Smooth muscle cell (in vitro differentiated cells): Measurements from ENCODE around the gene RIMS4. TPM values are rescaled to one million over a fixed set of nuclear protein-coding genes. Genes with fewer than 3 reads are reported as not detected.

ENCODE experiments used
- DNase-seq: peaks from one replicate; lab custom pipeline; 2025; ENCODE audit not compliant: unreplicated experiment; lab: John Stamatoyannopoulos, UW
- H2AFZ ChIP-seq: fragments of 200-600 bp; sonication (generic); 2 replicates; pipeline ENCODE4 v1.6.0; 2016; ENCODE audit warnings: antibody characterized with exemption, low read depth, mild to moderate bottlenecking
- H3F3A ChIP-seq: fragments of 200-600 bp; sonication (generic); 2 replicates; pipeline ENCODE4 v1.6.0; 2017; ENCODE audit warnings: antibody characterized with exemption, low read depth
- H3K27ac ChIP-seq: fragments of 200-600 bp; sonication (generic); 2 replicates; pipeline ENCODE4 v1.5.1; 2016; ENCODE audit warnings: low read depth, mild to moderate bottlenecking
- H3K27me3 ChIP-seq: fragments of 200-600 bp; sonication (generic); 2 replicates; pipeline ENCODE4 v1.6.1; 2016; ENCODE audit warnings: low read depth, mild to moderate bottlenecking
- H3K36me3 ChIP-seq: fragments of 200-600 bp; sonication (generic); 2 replicates; pipeline ENCODE4 v1.5.1; 2016; ENCODE audit warnings: low read depth
- H3K4me1 ChIP-seq: fragments of 200-600 bp; sonication (generic); 2 replicates; pipeline ENCODE4 v1.5.1; 2016; ENCODE audit warnings: low read depth
- H3K4me2 ChIP-seq: fragments of 200-600 bp; sonication (generic); 2 replicates; pipeline ENCODE4 v1.6.0; 2016; ENCODE audit warnings: mild to moderate bottlenecking
- H3K4me3 ChIP-seq: fragments of 200-600 bp; sonication (generic); 2 replicates; pipeline ENCODE4 v1.5.1; 2016; ENCODE audit warnings: mild to moderate bottlenecking
- H3K79me2 ChIP-seq: fragments of 200-600 bp; sonication (generic); 2 replicates; pipeline ENCODE4 v1.6.0; 2016; ENCODE audit warnings: low read depth, mild to moderate bottlenecking
- H3K9ac ChIP-seq: fragments of 200-600 bp; sonication (generic); 2 replicates; pipeline ENCODE4 v1.6.0; 2016; ENCODE audit warnings: low read depth
- H3K9me3 ChIP-seq: fragments of 200-600 bp; sonication (generic); replicated peaks from 2 replicates; pipeline ENCODE4 v1.5.1; 2016; ENCODE audit warnings: low read depth
- H4K20me1 ChIP-seq: fragments of 200-600 bp; sonication (generic); 2 replicates; pipeline ENCODE4 v1.6.0; 2016; ENCODE audit warnings: low read depth
- WGBS: methylation state at CpG from one replicate; pipeline ENCODE4 v1.1.7; 2016; ENCODE audit warnings: low lambda C conversion rate; 5-methylcytosine and 5-hydroxymethylcytosine counted together
- polyA plus RNA-seq: library from polyadenylated mRNA; unstranded; fragments of >200 nt; fragmentation: Nextera tagmentation; extraction: Ambion mirVana; gene quantifications from 2 replicates; pipeline ENCODE4 v1.2.1, GENCODE V29; 2016
- total RNA-seq: library from RNA; depleted of rRNA; stranded (reverse); fragments of >200 nt; gene quantifications from 2 replicates; pipeline ENCODE4 v1.2.3, GENCODE V29; 2014
- TF ChIP-seq, protein P1 (sequence below): fragments of 200-600 bp; sonication (generic); IDR thresholded peaks from 2 replicates; pipeline ENCODE4 v1.5.1; 2017; ENCODE audit warnings: borderline replicate concordance, mild to moderate bottlenecking, antibody characterized with exemption; ENCODE audit not compliant: insufficient read depth, poor library complexity, severe bottlenecking

Gene RIMS4
- total and polyA plus RNA-seq, 2 experiments from 2014 or later = not detected

DNA sequence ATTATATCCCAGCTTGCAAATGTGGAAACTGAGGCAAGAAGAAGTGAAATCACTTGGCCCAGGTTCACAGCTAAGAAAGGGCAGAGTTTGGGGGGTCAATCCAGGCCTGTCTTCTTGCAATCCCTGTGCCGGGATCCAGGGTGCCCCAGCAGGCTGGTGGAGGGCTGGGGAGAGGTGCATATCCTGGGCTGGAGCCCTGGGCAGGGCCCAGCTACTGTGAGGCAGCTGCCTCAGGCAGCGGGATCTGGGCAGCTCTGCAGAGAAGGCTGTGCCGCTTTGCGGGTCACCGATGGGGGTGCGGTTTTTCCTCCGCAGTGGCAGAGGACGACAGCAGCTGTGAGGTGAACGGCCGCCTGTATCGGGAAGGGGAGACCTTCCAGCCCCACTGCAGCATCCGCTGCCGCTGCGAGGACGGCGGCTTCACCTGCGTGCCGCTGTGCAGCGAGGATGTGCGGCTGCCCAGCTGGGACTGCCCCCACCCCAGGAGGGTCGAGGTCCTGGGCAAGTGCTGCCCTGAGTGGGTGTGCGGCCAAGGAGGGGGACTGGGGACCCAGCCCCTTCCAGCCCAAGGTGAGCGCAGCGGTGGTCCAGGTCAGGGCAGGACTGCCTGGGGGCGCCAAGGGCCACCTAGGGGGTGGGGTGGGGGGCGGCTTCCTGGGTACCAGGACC, 85.8 kb downstream of the RIMS4 start:
- H3K4me2 ChIP-seq = no peak overlapping the region
- 92% methylated on average over 20 of the region's 26 CpGs for WGBS
- H3K4me1 ChIP-seq = peaks cover 9% of the 10 kb centered on the region
- DNase-seq = no peak
- no peak overlapping the region for H2AFZ ChIP-seq
- no peaks in the 10 kb centered on the region for H4K20me1 ChIP-seq
- no peak overlapping the region for H3K27ac ChIP-seq
- H3K9me3 ChIP-seq = no peaks in the 10 kb centered on the region
- peaks cover 8% of the 10 kb centered on the region for H3F3A ChIP-seq
- no peaks in the 10 kb centered on the region for H3K79me2 ChIP-seq
- H3K36me3 ChIP-seq = no peaks in the 10 kb centered on the region
- H3K27me3 ChIP-seq = no peaks in the 10 kb centered on the region
- H3K4me3 ChIP-seq = no peak overlapping the region
- TF ChIP-seq, protein P1, sequence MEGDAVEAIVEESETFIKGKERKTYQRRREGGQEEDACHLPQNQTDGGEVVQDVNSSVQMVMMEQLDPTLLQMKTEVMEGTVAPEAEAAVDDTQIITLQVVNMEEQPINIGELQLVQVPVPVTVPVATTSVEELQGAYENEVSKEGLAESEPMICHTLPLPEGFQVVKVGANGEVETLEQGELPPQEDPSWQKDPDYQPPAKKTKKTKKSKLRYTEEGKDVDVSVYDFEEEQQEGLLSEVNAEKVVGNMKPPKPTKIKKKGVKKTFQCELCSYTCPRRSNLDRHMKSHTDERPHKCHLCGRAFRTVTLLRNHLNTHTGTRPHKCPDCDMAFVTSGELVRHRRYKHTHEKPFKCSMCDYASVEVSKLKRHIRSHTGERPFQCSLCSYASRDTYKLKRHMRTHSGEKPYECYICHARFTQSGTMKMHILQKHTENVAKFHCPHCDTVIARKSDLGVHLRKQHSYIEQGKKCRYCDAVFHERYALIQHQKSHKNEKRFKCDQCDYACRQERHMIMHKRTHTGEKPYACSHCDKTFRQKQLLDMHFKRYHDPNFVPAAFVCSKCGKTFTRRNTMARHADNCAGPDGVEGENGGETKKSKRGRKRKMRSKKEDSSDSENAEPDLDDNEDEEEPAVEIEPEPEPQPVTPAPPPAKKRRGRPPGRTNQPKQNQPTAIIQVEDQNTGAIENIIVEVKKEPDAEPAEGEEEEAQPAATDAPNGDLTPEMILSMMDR = no peak
- H3K9ac ChIP-seq = no peak overlapping the region

DNA sequence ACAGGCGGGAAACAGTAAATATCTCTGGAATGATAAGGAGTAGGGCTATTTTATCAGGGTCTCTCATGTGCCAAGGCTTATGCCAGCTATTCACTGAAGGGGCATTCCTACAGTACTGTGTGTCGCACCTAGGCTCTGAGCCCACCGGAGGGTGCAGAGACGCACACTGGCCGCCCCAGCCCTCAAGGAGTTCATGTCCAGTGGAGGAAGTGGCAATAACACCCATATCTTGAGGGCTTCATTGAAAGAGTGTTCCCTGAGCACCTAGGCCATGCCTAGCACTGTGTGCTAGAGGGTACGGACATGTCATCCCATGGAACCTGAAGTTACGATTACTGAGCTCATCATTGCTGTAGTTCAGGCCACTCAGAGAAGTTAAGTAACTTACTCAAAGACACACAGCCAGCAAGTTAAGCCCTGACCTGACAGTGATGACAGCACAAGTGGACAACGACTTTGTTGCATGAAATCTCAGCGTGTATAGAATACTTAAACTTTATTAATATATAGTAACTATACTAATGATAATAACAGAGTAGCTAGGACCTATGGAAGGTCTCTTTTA, 86.5 kb downstream of the RIMS4 start:
- 95% methylated on average over 9 of the region's 9 CpGs for WGBS

DNA sequence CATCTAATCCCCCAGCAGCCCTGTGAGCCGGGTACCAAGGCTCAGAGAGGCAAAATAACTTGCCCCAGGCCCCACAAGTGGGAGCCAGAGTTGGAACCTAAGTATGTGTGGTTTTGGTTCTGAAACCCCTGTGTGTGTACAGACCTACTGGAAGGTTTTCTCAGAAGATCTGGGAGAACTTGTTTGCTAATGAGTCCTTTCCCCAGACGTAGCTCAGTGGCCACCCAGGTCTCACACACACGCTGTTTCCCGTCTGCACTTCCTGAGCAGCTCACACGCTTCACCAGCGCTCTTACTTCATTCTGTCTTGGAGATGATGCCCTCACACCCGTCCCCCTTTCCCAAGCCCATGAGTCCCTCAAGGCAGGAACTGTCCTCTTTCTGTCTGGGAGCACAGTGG, 87.0 kb downstream of the RIMS4 start:
- no peak for DNase-seq
- peaks cover 8% of the 10 kb centered on the region for H3F3A ChIP-seq
- no peaks in the 10 kb centered on the region for H4K20me1 ChIP-seq
- WGBS = 56% methylated on average over 7 of the region's 7 CpGs
- no peak overlapping the region for H2AFZ ChIP-seq
- no peaks in the 10 kb centered on the region for H3K79me2 ChIP-seq
- H3K9me3 ChIP-seq = no peaks in the 10 kb centered on the region
- peak overlapping the region; percentile 68 for H3K27ac ChIP-seq
- no peak overlapping the region for H3K4me2 ChIP-seq
- H3K4me3 ChIP-seq = no peak overlapping the region
- H3K36me3 ChIP-seq = no peaks in the 10 kb centered on the region
- H3K27me3 ChIP-seq = no peaks in the 10 kb centered on the region
- no peaks in the 10 kb centered on the region for H3K4me1 ChIP-seq
- TF ChIP-seq, protein P1 = no peak
- no peak overlapping the region for H3K9ac ChIP-seq

More for the DNA sequence above, 86.5 kb downstream of the RIMS4 start:
- DNase-seq = no peak
- H4K20me1 ChIP-seq = no peaks in the 10 kb centered on the region
- H3K4me1 ChIP-seq = peaks cover 3% of the 10 kb centered on the region
- no peaks in the 10 kb centered on the region for H3K36me3 ChIP-seq
- peak overlapping the region; percentile 68 for H3K27ac ChIP-seq
- no peak overlapping the region for H2AFZ ChIP-seq
- TF ChIP-seq, protein P1 = no peak
- no peaks in the 10 kb centered on the region for H3K9me3 ChIP-seq
- H3K9ac ChIP-seq = no peak overlapping the region
- H3K79me2 ChIP-seq = no peaks in the 10 kb centered on the region
- H3K4me3 ChIP-seq = no peak overlapping the region
- H3K4me2 ChIP-seq = no peak overlapping the region
- H3F3A ChIP-seq = peaks cover 8% of the 10 kb centered on the region
- no peaks in the 10 kb centered on the region for H3K27me3 ChIP-seq

DNA sequence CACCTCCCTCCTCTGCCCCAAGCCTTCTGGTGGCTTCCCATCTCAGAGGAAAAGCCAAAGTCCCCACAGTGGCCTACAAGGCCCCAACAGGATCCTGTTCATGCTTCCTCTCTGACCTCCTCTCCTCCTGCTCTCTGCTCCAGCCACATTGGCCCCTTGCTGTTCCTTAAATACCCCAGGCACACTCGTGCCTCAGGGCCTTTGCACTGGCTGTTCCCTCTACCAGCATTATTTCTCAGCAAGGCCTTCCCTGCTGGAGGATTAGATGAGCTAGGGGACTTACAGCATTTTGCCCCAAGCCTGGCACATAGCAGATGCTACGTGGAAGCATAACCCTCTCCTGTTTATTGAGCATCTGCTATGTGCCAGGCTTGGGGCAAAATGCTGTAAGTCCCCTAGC, 87.4 kb downstream of the RIMS4 start:
- TF ChIP-seq, protein P1 = no peak
- WGBS = 87% methylated on average over 2 of the region's 2 CpGs

More for the DNA sequence above, 87.4 kb downstream of the RIMS4 start:
- Histone ChIP-seq H3K9me3 (no peaks in the 10 kb centered on the region), H3K4me2 (no peak overlapping the region), H3F3A (peaks cover 8% of the 10 kb centered on the region), H3K36me3 (no peaks in the 10 kb centered on the region), H3K4me3 (no peak overlapping the region), H3K4me1 (no peaks in the 10 kb centered on the region), H4K20me1 (no peaks in the 10 kb centered on the region), H3K9ac (no peak overlapping the region), H3K27ac (peak overlapping the region; percentile 68), H3K79me2 (no peaks in the 10 kb centered on the region), H3K27me3 (no peaks in the 10 kb centered on the region), H2AFZ (no peak overlapping the region)
- no peak for DNase-seq
